Panc1 (cell line): Measurements from ENCODE around the gene CDH5. TPM values are rescaled to one million over a fixed set of nuclear protein-coding genes. Genes with fewer than 3 reads are reported as not detected.

Experiments
- ATAC-seq: fragments of 200-7000 bp; cut with Tn5 transposase; 2 replicates; pipeline ENCODE4 v1.9.1; 2020; ENCODE audit warnings: mild to moderate bottlenecking, moderate library complexity
- BruUV-seq: library from RNA; stranded (reverse); fragments of 400-500 nt; replicated peaks from 2 replicates; lab custom pipeline; 2021; lab: Mats Ljungman, UMichigan
- CTCF ChIA-PET: fragments of 300-600 bp; sonication (Branson Sonifier 250); formaldehyde crosslinking; loops from one replicate; lab custom pipeline; 2022; ENCODE audit warnings: antibody characterized with exemption; lab: Charles Lee
- POLR2A ChIA-PET: fragments of 300-600 bp; sonication (Branson Sonifier 250); formaldehyde crosslinking; loops from one replicate; lab custom pipeline; 2022; ENCODE audit warnings: antibody characterized with exemption; lab: Charles Lee
- DNase-seq: peaks from one replicate; pipeline ENCODE4 v3.0.0-alpha.2; 2010; ENCODE audit warnings: low read depth, low spot score
- H3K27ac ChIP-seq: 2 replicates; pipeline ENCODE4 v1.5.1; 2011; ENCODE audit warnings: mild to moderate bottlenecking, low read length, inconsistent platforms
- H3K27me3 ChIP-seq: fragments of 200-500 bp; sonication (Bioruptor generic); 2 replicates; pipeline ENCODE4 v1.6.0; 2014; ENCODE audit warnings: low read length, inconsistent platforms; ENCODE audit not compliant: control insufficient read depth, insufficient read depth
- H3K36me3 ChIP-seq: fragments of 200-500 bp; sonication (Bioruptor generic); 2 replicates; pipeline ENCODE4 v1.5.1; 2014; ENCODE audit warnings: inconsistent platforms, mild to moderate bottlenecking, low read length, moderate library complexity; ENCODE audit not compliant: control insufficient read depth, insufficient read depth
- H3K4me1 ChIP-seq: 2 replicates; pipeline ENCODE4 v1.5.1; 2011; ENCODE audit warnings: inconsistent platforms, mild to moderate bottlenecking, low read length, moderate library complexity; ENCODE audit not compliant: control insufficient read depth, insufficient read depth
- H3K4me3 ChIP-seq, 2 experiments: 2 replicates each; pipeline ENCODE4 v1.5.1; 2011 to 2012; ENCODE audit warnings: low read depth in 2 of 2, low read length in 2 of 2, mild to moderate bottlenecking in 2 of 2, inconsistent platforms in 1 of 2, moderate library complexity in 1 of 2
- H3K9me3 ChIP-seq: fragments of 200-500 bp; sonication (Bioruptor generic); 2 replicates; pipeline ENCODE4 v1.5.1; 2014; ENCODE audit warnings: low read depth, mild to moderate bottlenecking, inconsistent platforms, low read length, moderate library complexity; ENCODE audit not compliant: control insufficient read depth, insufficient read depth
- POLR2AphosphoS5 ChIP-seq: IDR thresholded peaks from 2 replicates; pipeline ENCODE4 v1.6.1; 2012; ENCODE audit warnings: mild to moderate bottlenecking, low read depth, low read length, moderate library complexity
- REST ChIP-seq, 2 experiments: IDR thresholded peaks; 2 replicates each; pipeline ENCODE4 v1.6.1; 2011 to 2012; ENCODE audit warnings: low read depth in 2 of 2, control low read depth in 1 of 2, low read length in 1 of 2, mild to moderate bottlenecking in 1 of 2, moderate library complexity in 1 of 2; ENCODE audit not compliant: insufficient read depth in 1 of 2
- SIN3A ChIP-seq: IDR thresholded peaks from 2 replicates; pipeline ENCODE4 v1.6.1; 2012; ENCODE audit warnings: low read depth, mild to moderate bottlenecking, low read length, moderate library complexity, borderline replicate concordance; ENCODE audit not compliant: insufficient read depth
- TCF7L2 ChIP-seq: IDR thresholded peaks from 2 replicates; pipeline ENCODE4 v1.6.1; 2011; ENCODE audit warnings: mild to moderate bottlenecking, low read depth, low read length, inconsistent platforms
- in situ Hi-C: cut with HindIII; loops from 2 replicates; pipeline ENCODE4 v1.10.0; 2016; ENCODE audit warnings: low sequenced_read_pairs, low pct_unique_long_range_greater_than_20kb
- intact Hi-C: fragments of 100-400 bp; cut with micrococcal nuclease; formaldehyde crosslinking; loops from one replicate; pipeline ENCODE4 v1.10.0; 2022; ENCODE audit not compliant: unreplicated experiment
- total RNA-seq: library from RNA; stranded (reverse); gene quantifications from one replicate; pipeline ENCODE4 v1.2.1, GENCODE V29; 2021; ENCODE audit not compliant: unreplicated experiment
- TF ChIP-seq, protein P1 (sequence below): fragments of 450-650 bp; IDR thresholded peaks from 2 replicates; pipeline ENCODE4 v1.5.1; 2017; ENCODE audit warnings: mild to moderate bottlenecking

The CDH5 gene
- total RNA-seq, 1 experiment from 2014 or later = 0.18 TPM

DNA sequence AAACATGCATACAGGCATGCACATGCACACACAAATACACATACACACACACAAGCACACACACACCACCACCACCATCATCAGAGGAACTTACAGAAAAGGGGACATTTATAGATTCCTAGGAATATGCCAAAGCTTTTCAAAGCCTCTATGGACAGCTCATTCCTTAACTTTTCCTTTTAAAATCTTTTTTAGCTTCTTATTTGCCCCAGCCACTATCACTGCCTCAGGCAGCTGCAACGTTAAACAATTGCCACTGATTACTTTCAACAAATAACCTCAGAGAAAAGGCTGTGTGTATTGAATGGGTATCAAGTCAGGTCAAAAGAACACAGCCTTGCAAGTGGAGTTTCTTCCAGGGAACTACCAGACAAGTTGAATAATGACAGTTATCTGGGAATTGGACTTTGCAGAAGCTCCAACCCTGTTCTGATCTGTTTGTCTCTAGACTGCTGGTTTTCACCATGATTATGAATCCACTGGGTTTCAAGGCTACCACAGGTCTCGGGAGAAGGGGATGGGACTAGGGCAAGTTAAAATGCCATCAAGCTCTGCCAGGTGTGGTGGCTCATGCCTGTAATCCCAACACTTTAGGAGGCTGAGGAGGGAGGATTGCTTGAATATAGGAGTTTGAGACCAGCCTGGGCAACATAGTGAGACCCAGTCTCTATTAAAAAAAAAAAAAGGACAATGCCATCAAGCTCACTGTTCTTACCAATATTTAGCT is 38.7 kb downstream of the CDH5 start:
- ATAC-seq (no peak), DNase-seq (no peak)
- POLR2A ChIA-PET = no interaction called here
- TF ChIP-seq POLR2AphosphoS5 (no peak), SIN3A (no peak), REST (IDR thresholded peaks at IDR 0.05; ENCODE audit: insufficient read depth in 1 of 2, low read depth in 2 of 2, low read length in 1 of 2) (no peak), TCF7L2 (no peak)
- TF ChIP-seq, protein P1, sequence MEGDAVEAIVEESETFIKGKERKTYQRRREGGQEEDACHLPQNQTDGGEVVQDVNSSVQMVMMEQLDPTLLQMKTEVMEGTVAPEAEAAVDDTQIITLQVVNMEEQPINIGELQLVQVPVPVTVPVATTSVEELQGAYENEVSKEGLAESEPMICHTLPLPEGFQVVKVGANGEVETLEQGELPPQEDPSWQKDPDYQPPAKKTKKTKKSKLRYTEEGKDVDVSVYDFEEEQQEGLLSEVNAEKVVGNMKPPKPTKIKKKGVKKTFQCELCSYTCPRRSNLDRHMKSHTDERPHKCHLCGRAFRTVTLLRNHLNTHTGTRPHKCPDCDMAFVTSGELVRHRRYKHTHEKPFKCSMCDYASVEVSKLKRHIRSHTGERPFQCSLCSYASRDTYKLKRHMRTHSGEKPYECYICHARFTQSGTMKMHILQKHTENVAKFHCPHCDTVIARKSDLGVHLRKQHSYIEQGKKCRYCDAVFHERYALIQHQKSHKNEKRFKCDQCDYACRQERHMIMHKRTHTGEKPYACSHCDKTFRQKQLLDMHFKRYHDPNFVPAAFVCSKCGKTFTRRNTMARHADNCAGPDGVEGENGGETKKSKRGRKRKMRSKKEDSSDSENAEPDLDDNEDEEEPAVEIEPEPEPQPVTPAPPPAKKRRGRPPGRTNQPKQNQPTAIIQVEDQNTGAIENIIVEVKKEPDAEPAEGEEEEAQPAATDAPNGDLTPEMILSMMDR = no peak
- Histone ChIP-seq H3K27ac (no peak overlapping the region), H3K36me3 (no peaks in the 10 kb centered on the region), H3K9me3 (no peaks in the 10 kb centered on the region), H3K4me3 (no peak overlapping the region), H3K27me3 (no peaks in the 10 kb centered on the region), H3K4me1 (no peaks in the 10 kb centered on the region)
- in situ Hi-C loops (no loop called here), intact Hi-C loops (loop anchor here (10.0 kb wide), 1 partner anchor 200 kb away; the partner anchor contains the start of gene CMTM3)
- BruUV-seq = no TSS peak
- CTCF ChIA-PET = no interaction called here

GRCh38 chr16:66406534-66407221 is 40.2 kb downstream of the CDH5 start:
- no peaks in the 10 kb centered on the region for H3K4me1 ChIP-seq
- no TSS peak for BruUV-seq
- POLR2A ChIA-PET = interaction anchor here (0.6 kb wide), 1 partner anchor 244 kb away, joined by 3 read pairs; no protein-coding TSS in a partner anchor
- TF ChIP-seq REST (IDR thresholded peaks at IDR 0.05; ENCODE audit: insufficient read depth in 1 of 2, low read depth in 2 of 2, low read length in 1 of 2) = no peak
- no peak for TF ChIP-seq TCF7L2
- TF ChIP-seq, protein P1 = peak; percentile 82
- no peak for TF ChIP-seq SIN3A
- TF ChIP-seq POLR2AphosphoS5 = no peak
- no peaks in the 10 kb centered on the region for H3K9me3 ChIP-seq
- in situ Hi-C loops (no loop called here), intact Hi-C loops (loop anchor here (2.0 to 10.0 kb wide), 2 partner anchors 76 to 198 kb away; partner anchors contain the start of gene CMTM3)
- no peaks in the 10 kb centered on the region for H3K27me3 ChIP-seq
- no peak overlapping the region for H3K27ac ChIP-seq
- peak overlapping the region; percentile 58 to 81 for H3K4me3 ChIP-seq
- ATAC-seq = peak; percentile 94
- peak; percentile 18 for DNase-seq
- H3K36me3 ChIP-seq = no peaks in the 10 kb centered on the region
- CTCF ChIA-PET = interaction anchor here (0.6 to 1.5 kb wide), 8 partner anchors 40 to 320 kb away, joined by 3 to 14 read pairs (median 5); partner anchors contain the start of gene CDH5
